Measurements from ENCODE around the gene GTPBP2. TPM values are rescaled to one million over a fixed set of nuclear protein-coding genes. Genes with fewer than 3 reads are reported as not detected.
"Not testable (repeated sequence)": the region's sequence is repeated elsewhere in the genome, so short reads cannot be mapped to it uniquely, and the experiment has no call there.

The GTPBP2 gene
- polyA plus RNA-seq, 3 donors: 3.6 to 120 (median 4.9) TPM

DNA sequence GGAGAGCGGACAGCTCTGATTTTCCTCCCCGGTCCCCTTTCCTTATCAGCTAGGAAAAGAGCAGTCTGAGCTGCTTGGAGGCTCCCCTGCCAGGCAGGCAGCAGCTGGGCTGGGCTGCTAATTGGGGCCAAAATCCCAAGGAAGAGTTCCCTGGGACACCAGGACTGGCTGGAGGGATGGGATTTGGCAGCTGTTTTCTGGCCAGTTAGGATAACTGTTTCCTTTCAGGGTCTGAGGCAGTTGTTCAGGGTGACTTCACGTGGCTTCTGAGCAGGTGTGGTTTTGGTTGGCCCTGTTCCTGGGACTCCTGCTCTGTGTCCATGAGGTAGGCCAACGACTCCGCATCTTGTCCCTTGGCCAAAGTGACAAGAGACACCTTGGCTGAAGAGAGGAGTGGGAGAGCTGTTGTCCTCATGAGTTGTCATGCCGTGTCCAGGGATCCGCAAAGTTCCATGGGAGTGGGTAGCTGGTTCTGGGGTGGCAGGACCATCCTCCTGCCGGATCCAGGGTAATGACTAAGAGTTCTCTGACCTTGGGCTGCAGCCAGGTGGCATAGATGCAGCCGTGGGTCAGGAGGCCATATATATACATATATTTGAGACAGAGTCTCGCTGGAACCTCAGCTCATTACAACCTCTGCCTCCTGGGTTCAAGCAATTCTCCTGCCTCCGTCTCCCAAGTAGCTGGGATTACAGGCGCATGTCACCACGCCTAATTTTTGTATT, 37.3 kb upstream of the GTPBP2 start:
- TF ChIP-seq, protein P1, sequence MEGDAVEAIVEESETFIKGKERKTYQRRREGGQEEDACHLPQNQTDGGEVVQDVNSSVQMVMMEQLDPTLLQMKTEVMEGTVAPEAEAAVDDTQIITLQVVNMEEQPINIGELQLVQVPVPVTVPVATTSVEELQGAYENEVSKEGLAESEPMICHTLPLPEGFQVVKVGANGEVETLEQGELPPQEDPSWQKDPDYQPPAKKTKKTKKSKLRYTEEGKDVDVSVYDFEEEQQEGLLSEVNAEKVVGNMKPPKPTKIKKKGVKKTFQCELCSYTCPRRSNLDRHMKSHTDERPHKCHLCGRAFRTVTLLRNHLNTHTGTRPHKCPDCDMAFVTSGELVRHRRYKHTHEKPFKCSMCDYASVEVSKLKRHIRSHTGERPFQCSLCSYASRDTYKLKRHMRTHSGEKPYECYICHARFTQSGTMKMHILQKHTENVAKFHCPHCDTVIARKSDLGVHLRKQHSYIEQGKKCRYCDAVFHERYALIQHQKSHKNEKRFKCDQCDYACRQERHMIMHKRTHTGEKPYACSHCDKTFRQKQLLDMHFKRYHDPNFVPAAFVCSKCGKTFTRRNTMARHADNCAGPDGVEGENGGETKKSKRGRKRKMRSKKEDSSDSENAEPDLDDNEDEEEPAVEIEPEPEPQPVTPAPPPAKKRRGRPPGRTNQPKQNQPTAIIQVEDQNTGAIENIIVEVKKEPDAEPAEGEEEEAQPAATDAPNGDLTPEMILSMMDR (IDR thresholded peaks at IDR 0.05): no peak
- intact Hi-C loops (cut with micrococcal nuclease): loop anchor here (2.0 to 5.0 kb wide), 5 partner anchors 96 to 412 kb away; partner anchors contain the start of gene VEGFA (in 1 of the 2)
- Histone ChIP-seq H3K27ac (ENCODE audit: low read depth in 1 of 2, low read length in 2 of 2) (no peak overlapping the region), H3K27me3 (ENCODE audit: control insufficient read depth in 2 of 2, insufficient read depth in 2 of 2, low read length in 2 of 2) (peaks cover 0 to 3% of the 10 kb centered on the region in 2 donors), H3K4me1 (ENCODE audit: control insufficient read depth in 1 of 2, insufficient read depth in 2 of 2, low read length in 2 of 2) (peaks cover 8 to 14% of the 10 kb centered on the region in 2 donors), H3K36me3 (replicated peaks in 1 of 2; ENCODE audit: control insufficient read depth in 1 of 2, insufficient read depth in 2 of 2, low read length in 2 of 2) (peaks cover 4 to 17% of the 10 kb centered on the region in 2 donors), H3K9ac (ENCODE audit: insufficient read depth, low read length, poor library complexity, severe bottlenecking) (no peak overlapping the region), H2AFZ (ENCODE audit: insufficient read depth, low read depth, low read length, poor library complexity, severe bottlenecking) (no peak overlapping the region), H3K9me3 (replicated peaks in 1 of 2; ENCODE audit: control insufficient read depth in 1 of 2, insufficient read depth in 1 of 2, low read length in 2 of 2) (no peaks in the 10 kb centered on the region), H3K79me2 (ENCODE audit: insufficient read depth, low read length) (no peaks in the 10 kb centered on the region), H3K4me3 (replicated peaks in 1 of 3; ENCODE audit: low read depth in 2 of 3, low read length in 3 of 3) (no peak overlapping the region), H4K20me1 (ENCODE audit: insufficient read depth, low read length) (peaks cover 7% of the 10 kb centered on the region), H3K4me2 (replicated peaks; ENCODE audit: extremely low read depth, low read length, poor library complexity, severe bottlenecking) (no peak overlapping the region)
- peaks cover 11 to 17% (median 16%) of the 10 kb centered on the region in 3 donors for H3K27me3 Mint-ChIP-seq (ENCODE audit: low read depth in 3 of 3)
- peaks cover 15 to 21% of the 10 kb centered on the region in 2 donors for H3K36me3 Mint-ChIP-seq
- peak overlapping the region in 1 of 7 donors; percentile 45 for H3K27ac Mint-ChIP-seq
- no peak for DNase-seq
- peaks cover 16% of the 10 kb centered on the region for H3K4me1 Mint-ChIP-seq
- peaks cover 0 to 3% (median 0%) of the 10 kb centered on the region in 7 donors for H3K9me3 Mint-ChIP-seq
- 89% methylated on average over 5 of the region's 13 CpGs for WGBS (ENCODE audit: insufficient coverage)
- no peak overlapping the region for H3K4me3 Mint-ChIP-seq

DNA sequence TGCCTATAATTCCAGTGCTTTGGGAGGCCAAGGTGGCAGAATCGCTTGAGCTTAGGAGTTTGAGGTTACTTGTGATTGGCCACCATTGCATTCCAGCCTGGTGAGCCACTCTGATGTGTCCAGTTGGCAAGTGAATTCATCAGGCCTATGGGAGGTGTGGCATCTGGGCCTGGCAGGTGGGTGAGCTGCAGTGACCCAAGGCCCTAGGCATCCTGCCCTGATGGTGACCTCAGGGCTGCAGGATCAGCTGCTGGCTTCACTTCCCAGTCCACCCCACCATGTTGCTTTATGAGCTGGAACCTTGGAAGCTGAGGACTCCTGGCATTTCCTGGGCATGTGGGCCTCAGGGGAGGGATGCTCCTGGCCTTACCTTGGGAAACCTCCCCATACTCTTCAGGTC, 36.3 kb upstream of the GTPBP2 start:
- Mint-ChIP-seq H3K36me3 (peaks cover 5 to 11% of the 10 kb centered on the region in 2 donors), H3K27ac (no peak overlapping the region), H3K4me3 (no peak overlapping the region), H3K4me1 (peaks cover 16% of the 10 kb centered on the region), H3K27me3 (ENCODE audit: low read depth in 3 of 3) (peaks cover 11 to 17% (median 15%) of the 10 kb centered on the region in 3 donors), H3K9me3 (peaks cover 0 to 12% (median 8%) of the 10 kb centered on the region in 7 donors)
- no peak overlapping the region for H2AFZ ChIP-seq (ENCODE audit: insufficient read depth, low read depth, low read length, poor library complexity, severe bottlenecking)
- peaks cover 8 to 14% of the 10 kb centered on the region in 2 donors for H3K4me1 ChIP-seq (ENCODE audit: control insufficient read depth in 1 of 2, insufficient read depth in 2 of 2, low read length in 2 of 2)
- H3K9me3 ChIP-seq (replicated peaks in 1 of 2; ENCODE audit: control insufficient read depth in 1 of 2, insufficient read depth in 1 of 2, low read length in 2 of 2): no peaks in the 10 kb centered on the region
- no peak overlapping the region for H3K4me2 ChIP-seq (replicated peaks; ENCODE audit: extremely low read depth, low read length, poor library complexity, severe bottlenecking)
- peaks cover 7% of the 10 kb centered on the region for H4K20me1 ChIP-seq (ENCODE audit: insufficient read depth, low read length)
- no peaks in the 10 kb centered on the region for H3K79me2 ChIP-seq (ENCODE audit: insufficient read depth, low read length)
- H3K9ac ChIP-seq (ENCODE audit: insufficient read depth, low read length, poor library complexity, severe bottlenecking): no peak overlapping the region
- H3K4me3 ChIP-seq (replicated peaks in 1 of 3; ENCODE audit: low read depth in 2 of 3, low read length in 3 of 3): no peak overlapping the region
- peaks cover 0 to 7% of the 10 kb centered on the region in 2 donors for H3K36me3 ChIP-seq (replicated peaks in 1 of 2; ENCODE audit: control insufficient read depth in 1 of 2, insufficient read depth in 2 of 2, low read length in 2 of 2)
- DNase-seq: no peak
- WGBS (ENCODE audit: insufficient coverage): 100% methylated on average over 1 of the region's 1 CpG
- peaks cover 0 to 3% of the 10 kb centered on the region in 2 donors for H3K27me3 ChIP-seq (ENCODE audit: control insufficient read depth in 2 of 2, insufficient read depth in 2 of 2, low read length in 2 of 2)
- TF ChIP-seq, protein P1 (IDR thresholded peaks at IDR 0.05): no peak
- intact Hi-C loops (cut with micrococcal nuclease): loop anchor here (5.0 kb wide), 4 partner anchors 97 to 282 kb away; partner anchors contain the start of gene VEGFA (in 1 of the 2)
- H3K27ac ChIP-seq (ENCODE audit: low read depth in 1 of 2, low read length in 2 of 2): no peak overlapping the region

DNA sequence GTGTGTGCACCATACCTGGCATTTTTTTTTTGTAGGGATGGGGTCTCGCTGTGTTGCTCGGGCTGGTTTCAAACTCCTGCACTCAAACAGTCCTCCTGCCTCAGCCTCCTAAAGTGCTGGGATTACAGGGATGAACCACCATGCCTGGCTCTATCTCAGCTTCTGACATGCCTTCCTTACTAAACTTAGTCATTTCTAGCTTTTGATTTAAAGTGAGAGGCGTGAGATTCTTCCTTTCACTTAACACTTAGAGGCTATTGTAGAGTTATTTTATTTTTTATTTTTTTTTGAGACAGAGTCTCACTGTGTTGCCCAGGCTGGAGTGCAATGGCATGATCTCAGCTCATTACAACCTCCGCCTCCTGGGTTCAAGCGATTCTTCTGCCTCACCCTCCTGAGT, 33.9 kb upstream of the GTPBP2 start:
- H3K79me2 ChIP-seq (ENCODE audit: insufficient read depth, low read length); H2AFZ ChIP-seq (ENCODE audit: insufficient read depth, low read depth, low read length, poor library complexity, severe bottlenecking); H3K9me3 ChIP-seq (replicated peaks in 1 of 2; ENCODE audit: control insufficient read depth in 1 of 2, insufficient read depth in 1 of 2, low read length in 2 of 2); H3K4me3 ChIP-seq (replicated peaks in 1 of 3; ENCODE audit: low read depth in 2 of 3, low read length in 3 of 3); DNase-seq; H3K4me3 Mint-ChIP-seq; H3K27ac Mint-ChIP-seq; H3K4me2 ChIP-seq (replicated peaks; ENCODE audit: extremely low read depth, low read length, poor library complexity, severe bottlenecking); H3K27me3 ChIP-seq (ENCODE audit: control insufficient read depth in 2 of 2, insufficient read depth in 2 of 2, low read length in 2 of 2); H4K20me1 ChIP-seq (ENCODE audit: insufficient read depth, low read length); H3K4me1 ChIP-seq (ENCODE audit: control insufficient read depth in 1 of 2, insufficient read depth in 2 of 2, low read length in 2 of 2); intact Hi-C loops (cut with micrococcal nuclease); H3K27ac ChIP-seq (ENCODE audit: low read depth in 1 of 2, low read length in 2 of 2); H3K36me3 ChIP-seq (replicated peaks in 1 of 2; ENCODE audit: control insufficient read depth in 1 of 2, insufficient read depth in 2 of 2, low read length in 2 of 2); H3K36me3 Mint-ChIP-seq; H3K9ac ChIP-seq (ENCODE audit: insufficient read depth, low read length, poor library complexity, severe bottlenecking): not testable (repeated sequence)
- Mint-ChIP-seq H3K9me3 (peaks cover 0 to 21% (median 13%) of the 10 kb centered on the region in 7 donors), H3K27me3 (ENCODE audit: low read depth in 3 of 3) (peaks cover 9 to 13% (median 11%) of the 10 kb centered on the region in 3 donors), H3K4me1 (peaks cover 11% of the 10 kb centered on the region)
- WGBS (ENCODE audit: insufficient coverage): 100% methylated on average over 2 of the region's 5 CpGs
